ENCODE data around the gene MGME1. TPM values are rescaled to one million over a fixed set of nuclear protein-coding genes. Genes with fewer than 3 reads are reported as not detected.

MGME1 gene
- total and polyA plus RNA-seq, 2 of the 13 experiments (the other 11 are each of a cell fraction or from before 2014, with no cell fraction given): 36.7 to 66.6 TPM

DNA sequence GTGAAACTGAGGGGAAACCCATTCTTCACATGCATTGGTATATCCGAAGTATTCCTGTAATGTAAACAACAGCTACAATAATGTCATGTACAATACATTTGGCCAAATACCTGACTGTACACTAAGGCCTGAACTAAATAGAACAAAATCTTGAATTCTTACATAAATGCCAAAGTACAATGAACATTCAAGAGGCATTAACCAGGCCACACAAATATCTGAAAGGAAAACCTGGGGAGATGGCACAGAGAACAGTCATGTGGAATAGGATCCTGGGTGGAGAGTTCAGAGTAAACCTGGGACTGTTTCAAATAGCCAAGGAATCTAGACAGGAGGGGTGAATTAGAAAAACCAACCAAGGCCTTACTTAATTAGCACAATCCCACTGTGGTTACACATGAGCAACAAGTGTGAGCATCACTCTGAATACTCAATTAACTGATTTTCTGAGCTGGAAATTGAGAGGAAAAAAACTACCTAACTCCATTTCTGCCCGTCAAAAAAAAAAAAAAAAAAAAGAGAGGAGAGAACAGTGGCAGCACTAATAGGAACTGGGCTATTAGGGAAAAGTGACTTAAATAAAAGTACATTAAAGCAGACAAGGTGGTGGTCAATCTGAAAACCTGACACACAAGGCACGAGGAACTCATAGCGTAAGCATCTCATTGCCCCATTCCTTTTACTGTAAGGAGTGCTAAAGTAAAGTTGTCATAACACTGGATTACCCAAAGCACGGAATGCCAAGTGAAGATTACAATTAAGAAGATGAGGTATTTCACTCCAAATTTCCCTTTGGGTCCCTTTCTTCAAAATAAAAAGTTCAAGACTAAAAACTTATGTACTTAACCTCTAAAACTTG, 11.1 kb upstream of the MGME1 start (continued):
- TF ChIP-seq, protein P1, sequence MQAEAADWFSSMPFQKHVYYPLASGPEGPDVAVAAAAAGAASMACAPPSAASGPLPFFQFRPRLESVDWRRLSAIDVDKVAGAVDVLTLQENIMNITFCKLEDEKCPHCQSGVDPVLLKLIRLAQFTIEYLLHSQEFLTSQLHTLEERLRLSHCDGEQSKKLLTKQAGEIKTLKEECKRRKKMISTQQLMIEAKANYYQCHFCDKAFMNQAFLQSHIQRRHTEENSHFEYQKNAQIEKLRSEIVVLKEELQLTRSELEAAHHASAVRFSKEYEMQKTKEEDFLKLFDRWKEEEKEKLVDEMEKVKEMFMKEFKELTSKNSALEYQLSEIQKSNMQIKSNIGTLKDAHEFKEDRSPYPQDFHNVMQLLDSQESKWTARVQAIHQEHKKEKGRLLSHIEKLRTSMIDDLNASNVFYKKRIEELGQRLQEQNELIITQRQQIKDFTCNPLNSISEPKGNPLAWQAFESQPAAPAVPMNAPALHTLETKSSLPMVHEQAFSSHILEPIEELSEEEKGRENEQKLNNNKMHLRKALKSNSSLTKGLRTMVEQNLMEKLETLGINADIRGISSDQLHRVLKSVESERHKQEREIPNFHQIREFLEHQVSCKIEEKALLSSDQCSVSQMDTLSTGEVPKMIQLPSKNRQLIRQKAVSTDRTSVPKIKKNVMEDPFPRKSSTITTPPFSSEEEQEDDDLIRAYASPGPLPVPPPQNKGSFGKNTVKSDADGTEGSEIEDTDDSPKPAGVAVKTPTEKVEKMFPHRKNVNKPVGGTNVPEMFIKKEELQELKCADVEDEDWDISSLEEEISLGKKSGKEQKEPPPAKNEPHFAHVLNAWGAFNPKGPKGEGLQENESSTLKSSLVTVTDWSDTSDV (CRISPR knock-in tag; IDR thresholded peaks at IDR 0.05): no peak
- no peak for TF ChIP-seq RBAK (CRISPR knock-in tag; IDR thresholded peaks at IDR 0.05)
- TF ChIP-seq ELF1 (CRISPR knock-in tag; IDR thresholded peaks at IDR 0.05): 0 out of 2 replicates have a peak, but pooled peaks have one; percentile 12
- TF ChIP-seq ZNF33B (CRISPR knock-in tag; IDR thresholded peaks at IDR 0.05): no peak
- peak; percentile 39 for TF ChIP-seq TEAD3 (CRISPR knock-in tag; optimal IDR thresholded peaks at IDR 0.05; ENCODE audit: borderline replicate concordance)
- TF ChIP-seq FLYWCH1 (CRISPR knock-in tag; IDR thresholded peaks at IDR 0.05): no peak
- no peak for TF ChIP-seq HMG20B (CRISPR knock-in tag; conservative IDR thresholded peaks at IDR 0.05)
- TF ChIP-seq ZNF329 (CRISPR knock-in tag; IDR thresholded peaks at IDR 0.05; ENCODE audit: low read depth): no peak
- no peak for TF ChIP-seq ZNF3 (CRISPR knock-in tag; IDR thresholded peaks at IDR 0.05)
- TF ChIP-seq, protein P2, sequence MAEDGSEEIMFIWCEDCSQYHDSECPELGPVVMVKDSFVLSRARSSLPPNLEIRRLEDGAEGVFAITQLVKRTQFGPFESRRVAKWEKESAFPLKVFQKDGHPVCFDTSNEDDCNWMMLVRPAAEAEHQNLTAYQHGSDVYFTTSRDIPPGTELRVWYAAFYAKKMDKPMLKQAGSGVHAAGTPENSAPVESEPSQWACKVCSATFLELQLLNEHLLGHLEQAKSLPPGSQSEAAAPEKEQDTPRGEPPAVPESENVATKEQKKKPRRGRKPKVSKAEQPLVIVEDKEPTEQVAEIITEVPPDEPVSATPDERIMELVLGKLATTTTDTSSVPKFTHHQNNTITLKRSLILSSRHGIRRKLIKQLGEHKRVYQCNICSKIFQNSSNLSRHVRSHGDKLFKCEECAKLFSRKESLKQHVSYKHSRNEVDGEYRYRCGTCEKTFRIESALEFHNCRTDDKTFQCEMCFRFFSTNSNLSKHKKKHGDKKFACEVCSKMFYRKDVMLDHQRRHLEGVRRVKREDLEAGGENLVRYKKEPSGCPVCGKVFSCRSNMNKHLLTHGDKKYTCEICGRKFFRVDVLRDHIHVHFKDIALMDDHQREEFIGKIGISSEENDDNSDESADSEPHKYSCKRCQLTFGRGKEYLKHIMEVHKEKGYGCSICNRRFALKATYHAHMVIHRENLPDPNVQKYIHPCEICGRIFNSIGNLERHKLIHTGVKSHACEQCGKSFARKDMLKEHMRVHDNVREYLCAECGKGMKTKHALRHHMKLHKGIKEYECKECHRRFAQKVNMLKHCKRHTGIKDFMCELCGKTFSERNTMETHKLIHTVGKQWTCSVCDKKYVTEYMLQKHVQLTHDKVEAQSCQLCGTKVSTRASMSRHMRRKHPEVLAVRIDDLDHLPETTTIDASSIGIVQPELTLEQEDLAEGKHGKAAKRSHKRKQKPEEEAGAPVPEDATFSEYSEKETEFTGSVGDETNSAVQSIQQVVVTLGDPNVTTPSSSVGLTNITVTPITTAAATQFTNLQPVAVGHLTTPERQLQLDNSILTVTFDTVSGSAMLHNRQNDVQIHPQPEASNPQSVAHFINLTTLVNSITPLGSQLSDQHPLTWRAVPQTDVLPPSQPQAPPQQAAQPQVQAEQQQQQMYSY (CRISPR knock-in tag; IDR thresholded peaks at IDR 0.05): peak; percentile 85
- no peak for TF ChIP-seq YEATS4 (CRISPR knock-in tag; IDR thresholded peaks at IDR 0.05; ENCODE audit: borderline replicate concordance)
- TF ChIP-seq ZNF17 (CRISPR knock-in tag; IDR thresholded peaks at IDR 0.05): 0 out of 2 replicates have a peak, but pooled peaks have one; percentile 34
- TF ChIP-seq, protein P3, sequence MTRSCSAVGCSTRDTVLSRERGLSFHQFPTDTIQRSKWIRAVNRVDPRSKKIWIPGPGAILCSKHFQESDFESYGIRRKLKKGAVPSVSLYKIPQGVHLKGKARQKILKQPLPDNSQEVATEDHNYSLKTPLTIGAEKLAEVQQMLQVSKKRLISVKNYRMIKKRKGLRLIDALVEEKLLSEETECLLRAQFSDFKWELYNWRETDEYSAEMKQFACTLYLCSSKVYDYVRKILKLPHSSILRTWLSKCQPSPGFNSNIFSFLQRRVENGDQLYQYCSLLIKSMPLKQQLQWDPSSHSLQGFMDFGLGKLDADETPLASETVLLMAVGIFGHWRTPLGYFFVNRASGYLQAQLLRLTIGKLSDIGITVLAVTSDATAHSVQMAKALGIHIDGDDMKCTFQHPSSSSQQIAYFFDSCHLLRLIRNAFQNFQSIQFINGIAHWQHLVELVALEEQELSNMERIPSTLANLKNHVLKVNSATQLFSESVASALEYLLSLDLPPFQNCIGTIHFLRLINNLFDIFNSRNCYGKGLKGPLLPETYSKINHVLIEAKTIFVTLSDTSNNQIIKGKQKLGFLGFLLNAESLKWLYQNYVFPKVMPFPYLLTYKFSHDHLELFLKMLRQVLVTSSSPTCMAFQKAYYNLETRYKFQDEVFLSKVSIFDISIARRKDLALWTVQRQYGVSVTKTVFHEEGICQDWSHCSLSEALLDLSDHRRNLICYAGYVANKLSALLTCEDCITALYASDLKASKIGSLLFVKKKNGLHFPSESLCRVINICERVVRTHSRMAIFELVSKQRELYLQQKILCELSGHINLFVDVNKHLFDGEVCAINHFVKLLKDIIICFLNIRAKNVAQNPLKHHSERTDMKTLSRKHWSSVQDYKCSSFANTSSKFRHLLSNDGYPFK (CRISPR knock-in tag; IDR thresholded peaks at IDR 0.05; ENCODE audit: borderline replicate concordance): no peak
- no peak for TF ChIP-seq GATA4 (IDR thresholded peaks at IDR 0.05; ENCODE audit: borderline replicate concordance, low read depth)
- TF ChIP-seq, protein P4, sequence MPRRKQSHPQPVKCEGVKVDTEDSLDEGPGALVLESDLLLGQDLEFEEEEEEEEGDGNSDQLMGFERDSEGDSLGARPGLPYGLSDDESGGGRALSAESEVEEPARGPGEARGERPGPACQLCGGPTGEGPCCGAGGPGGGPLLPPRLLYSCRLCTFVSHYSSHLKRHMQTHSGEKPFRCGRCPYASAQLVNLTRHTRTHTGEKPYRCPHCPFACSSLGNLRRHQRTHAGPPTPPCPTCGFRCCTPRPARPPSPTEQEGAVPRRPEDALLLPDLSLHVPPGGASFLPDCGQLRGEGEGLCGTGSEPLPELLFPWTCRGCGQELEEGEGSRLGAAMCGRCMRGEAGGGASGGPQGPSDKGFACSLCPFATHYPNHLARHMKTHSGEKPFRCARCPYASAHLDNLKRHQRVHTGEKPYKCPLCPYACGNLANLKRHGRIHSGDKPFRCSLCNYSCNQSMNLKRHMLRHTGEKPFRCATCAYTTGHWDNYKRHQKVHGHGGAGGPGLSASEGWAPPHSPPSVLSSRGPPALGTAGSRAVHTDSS (CRISPR knock-in tag; conservative IDR thresholded peaks at IDR 0.05): no peak
- no peak for TF ChIP-seq ZBTB8A (CRISPR knock-in tag; IDR thresholded peaks at IDR 0.05; ENCODE audit: borderline replicate concordance, low read depth)
- no peak for TF ChIP-seq ZNF773 (CRISPR knock-in tag; IDR thresholded peaks at IDR 0.05; ENCODE audit: borderline replicate concordance)
- no peak for TF ChIP-seq ZNF24 (IDR thresholded peaks at IDR 0.05)
- TF ChIP-seq CBX5 (CRISPR knock-in tag; IDR thresholded peaks at IDR 0.05; ENCODE audit: borderline replicate concordance): no peak

Data from HepG2 (cell line).